ENCODE data around the gene FHAD1.

The FHAD1 gene

DNA sequence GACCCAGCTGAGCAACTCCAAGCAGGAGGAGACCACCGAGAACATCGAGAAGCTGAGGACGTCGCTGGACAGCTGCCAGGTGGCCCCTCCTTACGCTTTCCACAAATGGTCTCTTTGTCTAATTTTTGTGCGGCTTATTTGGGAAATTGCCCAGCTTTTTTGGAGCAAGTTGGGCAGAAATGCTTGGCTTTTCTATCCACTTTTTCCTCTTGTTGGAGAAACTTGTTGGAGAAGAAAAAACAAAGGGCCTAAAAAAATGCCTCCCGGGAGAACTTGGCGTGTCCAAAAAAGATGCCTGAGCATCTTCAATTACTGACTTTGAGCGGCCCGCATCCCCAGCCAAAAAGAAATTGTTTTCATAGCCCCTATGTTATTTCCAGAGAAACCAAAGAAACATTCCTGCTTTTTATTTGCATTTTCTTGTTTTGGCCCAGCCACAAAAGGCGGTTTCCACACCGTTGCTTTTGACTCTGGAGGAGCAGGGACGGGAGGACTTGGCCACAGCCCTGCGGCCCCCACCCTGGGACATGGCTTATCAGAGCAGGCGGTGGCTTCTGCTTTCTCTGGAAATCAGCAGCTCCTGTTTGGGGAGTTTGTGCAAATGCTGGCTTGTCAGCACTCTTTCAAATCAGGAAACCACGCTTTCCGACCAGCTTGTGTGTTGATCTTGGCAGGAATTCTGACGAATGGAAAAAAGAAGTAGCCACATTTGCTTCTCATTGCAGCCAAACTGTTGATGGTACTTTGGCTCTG is 81.5 kb downstream of the FHAD1 start:
- peak; percentile 81 to 92 (median 90) for DNase-seq

DNA sequence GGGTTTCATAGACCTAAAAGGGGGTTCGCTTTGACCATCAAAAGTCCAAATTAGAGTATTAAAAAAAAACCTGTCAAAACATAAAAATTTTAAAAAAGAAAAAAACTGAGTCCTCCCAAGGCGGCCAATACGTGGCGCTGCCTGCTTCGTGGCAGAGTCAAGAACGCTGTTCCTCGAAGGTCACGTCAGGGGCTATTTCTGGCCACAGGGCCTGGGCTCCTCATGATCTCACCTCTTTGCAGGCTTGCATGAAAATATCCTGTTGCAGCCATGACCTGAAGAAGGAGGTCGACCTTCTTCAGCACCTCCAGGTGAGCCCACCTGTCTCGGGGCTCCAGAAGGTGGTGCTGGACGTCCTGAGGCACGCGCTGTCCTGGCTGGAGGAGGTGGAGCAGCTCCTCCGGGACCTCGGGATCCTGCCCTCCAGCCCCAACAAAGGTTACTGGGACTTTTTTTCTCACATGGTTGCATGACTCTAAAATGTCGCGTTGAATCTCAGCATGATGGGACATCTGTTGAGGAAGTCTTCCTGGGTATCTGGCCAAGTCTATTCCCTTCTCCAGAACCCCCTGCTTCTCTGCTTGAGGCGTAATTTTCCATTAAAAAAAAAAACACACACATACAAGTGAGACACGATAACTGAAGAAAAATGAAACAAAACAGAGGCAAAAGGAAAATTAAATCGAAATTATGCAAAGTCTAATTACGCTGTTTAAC is 82.2 kb downstream of the FHAD1 start:
- peak; percentile 65 to 84 (median 80) for DNase-seq

DNA sequence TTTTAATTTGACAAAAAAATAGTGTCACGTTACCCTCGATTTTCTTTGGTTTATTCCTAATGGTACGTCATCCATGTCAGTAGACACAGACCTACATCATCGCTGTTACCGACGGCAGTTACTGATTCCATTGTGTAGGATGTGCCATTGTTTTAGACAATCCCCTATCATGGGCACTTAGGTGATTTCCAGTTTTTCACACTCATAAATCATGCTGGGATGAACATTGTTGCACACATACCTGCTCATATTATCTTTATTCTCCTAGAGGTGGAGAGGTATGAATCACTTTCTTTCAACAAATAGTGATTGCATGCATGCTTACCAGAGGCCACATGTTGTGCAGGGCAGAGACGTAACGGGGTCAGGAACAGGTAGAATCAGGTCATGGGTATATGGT is 83.0 kb downstream of the FHAD1 start:
- no peak for DNase-seq

DNA sequence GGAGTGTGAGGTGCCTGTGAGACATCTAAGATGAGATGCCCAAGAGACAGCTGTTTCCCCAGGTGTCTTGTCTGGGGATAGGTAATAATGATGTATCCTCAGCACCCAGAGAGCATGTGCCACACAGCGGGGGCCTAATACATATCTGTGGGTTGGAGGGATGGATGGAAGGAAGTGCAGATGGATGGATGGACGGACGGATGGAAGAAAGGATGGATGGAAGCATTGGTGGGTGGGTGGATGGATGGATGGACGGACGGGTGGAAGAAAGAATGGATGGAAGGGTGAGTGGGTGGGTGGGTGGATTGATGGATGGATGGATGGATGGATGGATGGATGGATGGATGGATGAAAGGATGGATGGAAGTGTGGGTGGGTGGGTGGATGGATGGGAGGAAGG is 84.2 kb downstream of the FHAD1 start:
- DNase-seq: no peak

DNA sequence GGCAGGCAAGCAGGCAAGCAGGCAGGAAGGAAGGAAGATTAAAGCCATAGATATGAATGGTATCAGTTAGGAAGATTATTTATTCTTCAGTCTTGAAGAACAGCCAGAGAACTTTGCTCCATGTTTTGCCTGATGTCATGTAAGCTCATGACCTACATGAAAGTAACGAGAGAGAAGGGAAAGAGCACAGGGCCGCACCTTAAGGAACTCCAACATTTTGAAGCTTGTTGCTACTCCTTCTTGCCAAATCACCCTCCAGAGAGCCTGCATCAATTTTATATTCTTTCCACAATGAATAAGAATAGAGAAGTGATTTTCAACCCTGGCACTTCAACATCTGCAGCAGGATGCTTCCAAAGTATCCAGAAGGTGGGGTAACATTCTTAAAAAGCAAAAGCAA is 84.7 kb downstream of the FHAD1 start:
- DNase-seq: no peak

DNA sequence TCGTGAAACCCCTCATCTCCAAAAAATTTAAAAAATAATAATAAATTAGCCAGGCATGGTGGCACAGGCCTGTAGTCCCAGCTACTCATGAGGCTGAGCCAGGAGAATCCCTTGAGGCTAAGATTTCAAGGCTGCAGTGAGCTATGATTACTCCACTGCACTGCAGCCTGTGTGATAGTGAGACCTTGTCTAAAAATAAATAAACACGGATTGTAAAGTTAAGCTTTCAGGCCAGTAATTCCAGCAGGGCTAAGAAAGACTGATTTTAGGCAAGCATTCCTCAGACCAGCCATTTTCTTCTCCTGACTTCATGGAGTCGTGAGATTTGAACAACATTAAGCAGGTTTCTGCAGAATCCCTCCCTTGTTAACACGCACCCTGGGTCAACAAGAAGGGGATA is 85.5 kb downstream of the FHAD1 start:
- no peak for DNase-seq

DNA sequence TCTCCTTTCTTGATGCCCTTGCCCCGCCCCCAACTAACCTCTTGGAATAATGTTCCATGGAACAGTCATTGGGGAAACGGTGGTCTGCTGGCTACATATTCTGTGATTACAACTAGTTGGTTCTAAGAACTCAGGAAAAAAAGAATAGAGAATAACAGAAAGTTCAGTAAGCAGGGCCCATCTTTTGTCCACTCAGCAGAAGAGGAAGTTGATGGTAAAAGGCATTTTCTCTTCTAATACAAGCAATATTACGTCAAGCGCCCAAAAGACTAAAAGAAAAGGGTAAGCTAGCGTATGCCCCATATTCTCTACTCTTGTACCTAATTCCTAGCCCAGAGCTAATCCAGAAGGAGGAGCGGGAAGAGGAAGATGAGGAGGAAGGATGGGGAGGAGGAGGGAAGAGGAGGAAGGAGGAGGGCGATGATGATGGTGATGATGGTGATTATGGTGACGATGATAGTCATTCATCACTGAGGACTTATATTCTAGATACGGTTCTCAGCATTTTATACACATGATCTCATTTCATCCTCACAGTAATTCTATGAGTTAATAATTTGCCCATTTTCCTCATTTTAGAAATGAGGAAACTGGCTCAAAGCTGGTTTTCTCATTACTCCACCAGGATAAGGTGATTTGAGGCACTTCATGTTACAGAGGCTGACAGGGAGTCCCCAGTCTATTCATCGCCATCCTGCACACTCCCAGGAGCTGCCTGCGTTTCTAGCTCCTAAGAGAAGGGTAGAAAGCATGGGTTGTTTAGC is 86.1 kb downstream of the FHAD1 start:
- DNase-seq: peak in 3 of 4 experiments; percentile 27 to 44 (median 39)

DNA sequence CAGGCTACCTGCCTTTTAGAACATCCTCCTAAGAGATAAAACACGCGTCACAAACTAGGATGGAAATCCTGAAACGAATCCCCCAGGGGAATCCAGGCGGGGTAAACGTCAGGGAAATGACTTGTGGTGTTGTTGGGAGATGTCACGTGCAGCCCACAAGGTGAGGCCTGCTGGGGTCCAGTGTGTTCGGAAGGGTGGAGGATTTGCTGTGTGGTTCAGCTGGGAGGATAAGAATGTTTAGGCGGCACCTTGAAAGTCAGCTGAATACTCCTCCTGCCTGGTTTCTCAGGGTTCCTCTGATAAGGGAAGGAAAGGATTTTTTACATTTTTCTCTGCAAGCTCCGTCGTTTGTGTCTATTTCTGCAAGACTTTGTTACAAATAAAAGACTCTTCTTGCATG is 88.0 kb downstream of the FHAD1 start:
- no peak for DNase-seq

DNA sequence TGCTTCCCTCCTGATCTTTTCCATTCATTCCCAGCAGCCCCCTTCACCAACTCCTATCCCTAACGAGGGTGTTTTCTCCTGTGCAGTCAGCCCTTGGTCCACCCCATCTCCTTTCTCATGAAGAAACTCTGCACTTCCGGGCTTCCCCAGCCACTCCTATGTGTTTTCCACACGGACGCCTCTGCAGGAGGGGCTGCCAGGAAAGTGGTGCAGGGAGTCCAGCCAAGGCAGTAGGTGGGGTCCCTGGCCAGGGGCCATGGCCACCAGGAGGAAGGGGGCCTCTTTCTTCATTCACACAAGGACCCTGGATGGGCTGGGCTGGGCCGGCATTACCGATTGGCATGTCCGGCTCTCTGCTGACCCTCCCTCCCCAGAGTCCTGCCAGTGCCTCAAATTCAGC is 89.8 kb downstream of the FHAD1 start:
- no peak for DNase-seq

DNA sequence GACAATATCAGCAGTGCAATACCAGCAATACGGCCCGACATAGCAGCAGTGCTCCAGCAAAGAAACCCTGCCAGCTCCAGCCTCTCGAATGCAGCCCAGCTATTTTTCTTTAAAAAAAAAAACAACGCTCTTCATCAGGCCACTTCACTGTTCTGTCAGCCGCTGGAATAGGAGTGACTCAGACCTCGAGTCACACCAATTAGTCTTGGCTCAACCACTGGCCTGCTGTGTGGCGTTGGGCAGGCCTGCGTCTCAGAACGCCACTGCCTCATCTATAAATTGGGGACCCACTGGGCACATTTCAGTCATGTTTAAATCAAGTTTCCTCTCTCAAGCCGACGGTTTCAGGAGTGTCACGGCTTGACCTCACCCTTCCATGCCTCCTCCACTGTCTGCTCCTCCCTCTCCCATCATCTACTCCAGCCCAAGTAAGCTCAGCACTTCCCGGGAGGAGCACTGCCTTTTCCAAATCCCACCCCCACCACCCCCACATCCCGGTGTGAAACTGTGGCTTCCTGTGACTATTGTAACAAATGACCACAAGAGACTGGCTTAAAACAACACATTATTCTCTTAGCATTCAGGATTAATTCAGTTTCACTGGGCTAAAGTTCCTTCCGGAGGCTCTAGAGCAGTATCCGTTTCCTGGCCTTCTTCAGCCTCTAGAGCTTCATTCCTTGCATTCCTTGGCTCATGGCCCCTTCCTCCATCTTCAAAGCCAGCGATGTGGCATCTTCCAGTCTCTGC is 90.8 kb downstream of the FHAD1 start:
- DNase-seq: peak; percentile 33 to 69 (median 61)

DNA sequence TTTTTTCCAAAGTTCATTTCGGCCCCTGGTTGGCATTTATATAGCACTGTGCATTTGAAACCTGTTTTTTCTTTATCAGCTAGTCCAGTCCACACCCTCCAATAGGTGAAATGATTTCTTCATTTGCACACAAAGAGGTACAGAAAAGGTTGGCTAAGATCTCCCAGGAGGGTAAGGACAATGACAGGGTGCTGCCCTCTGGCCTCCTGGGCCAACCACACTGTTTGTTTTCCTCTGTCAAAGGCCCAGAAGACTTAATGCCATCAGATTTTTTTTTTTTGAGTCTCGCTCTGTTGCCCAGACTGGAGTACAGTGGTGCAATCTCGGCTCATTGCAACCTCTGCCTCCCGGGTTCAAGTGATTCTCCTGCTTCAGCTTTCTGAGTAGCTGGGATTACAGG is 92.5 kb downstream of the FHAD1 start:
- no peak for DNase-seq

DNA sequence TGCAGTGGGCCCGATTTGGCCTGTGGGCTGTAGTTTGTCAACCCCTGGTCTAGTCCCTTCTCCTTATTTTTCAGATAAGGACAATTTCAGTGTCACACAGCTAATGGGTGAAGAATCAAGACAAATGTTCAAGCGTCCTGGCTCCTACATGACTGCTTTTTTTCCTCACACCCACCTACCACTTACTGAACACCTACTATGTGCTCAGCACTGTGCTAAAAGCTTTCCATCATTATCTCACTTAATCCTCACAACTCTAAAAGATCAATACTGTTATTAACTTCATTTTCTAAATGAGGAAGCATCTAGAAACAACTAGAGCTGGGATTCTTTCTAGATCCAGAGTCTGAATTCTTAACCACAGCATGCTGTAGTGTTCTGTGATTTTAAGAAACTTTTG is 94.2 kb downstream of the FHAD1 start:
- no peak for DNase-seq

DNA sequence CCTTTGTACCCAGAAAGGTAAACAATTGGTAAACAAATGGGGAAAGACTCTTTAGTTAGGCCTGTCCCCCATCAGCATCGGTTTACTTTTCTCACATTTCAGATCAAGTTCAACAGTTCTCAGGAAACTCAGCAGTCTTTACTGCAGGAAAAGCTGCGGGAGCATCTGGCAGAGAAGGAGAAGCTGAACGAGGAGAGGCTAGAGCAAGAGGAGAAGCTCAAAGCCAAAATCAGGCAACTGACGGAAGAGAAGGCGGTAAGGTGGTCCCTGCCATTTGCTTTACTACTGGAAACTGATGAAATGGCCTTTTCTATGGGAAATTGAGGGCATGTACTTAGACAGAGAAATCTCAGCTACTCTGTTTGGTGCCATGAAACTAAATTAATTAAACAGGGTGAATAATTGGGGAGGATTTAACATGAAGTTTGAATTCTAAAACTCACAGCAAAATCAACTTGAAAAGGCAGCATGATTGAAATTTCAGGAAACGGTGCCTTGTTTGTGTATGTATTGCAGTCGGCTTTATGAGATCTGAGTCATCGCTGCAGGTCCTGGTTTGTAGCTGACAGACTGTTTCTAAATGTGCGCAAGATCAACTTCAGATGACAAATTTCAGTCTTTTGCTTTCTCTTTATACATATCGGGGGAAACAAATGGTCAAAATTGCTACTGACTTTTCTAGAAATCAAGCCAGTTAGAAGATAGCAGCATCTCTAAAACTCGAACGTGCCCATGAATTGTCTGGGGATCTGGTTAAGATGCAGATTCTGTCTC is 94.8 kb downstream of the FHAD1 start:
- peak; percentile 67 to 85 (median 76) for DNase-seq

DNA sequence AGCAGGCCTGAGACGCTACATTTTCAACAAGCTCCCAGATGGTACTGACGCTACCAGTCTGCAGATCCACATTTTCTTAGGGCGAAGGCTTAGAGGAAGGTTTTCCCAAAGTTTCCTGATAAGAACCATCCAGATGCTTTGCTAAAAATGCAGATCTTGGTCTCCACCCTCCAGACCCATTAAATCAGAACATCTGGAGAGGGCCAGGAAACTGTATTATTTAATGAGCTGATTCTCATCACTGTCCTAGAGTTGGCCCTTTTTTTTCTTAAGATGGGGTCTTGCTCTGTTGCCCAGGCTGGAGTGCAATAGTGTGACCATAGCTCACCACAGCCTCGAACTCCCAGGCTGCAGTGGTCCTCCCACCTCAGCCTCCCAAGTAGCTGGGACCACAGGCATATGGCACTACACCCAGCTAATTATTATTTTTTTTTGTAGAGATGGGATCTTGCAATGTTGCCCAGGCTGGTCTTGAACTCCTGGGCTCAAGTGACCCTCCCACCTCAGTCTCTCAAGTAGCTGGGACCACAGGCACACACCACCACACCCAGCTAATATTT is 95.5 kb downstream of the FHAD1 start:
- no peak for DNase-seq

DNA sequence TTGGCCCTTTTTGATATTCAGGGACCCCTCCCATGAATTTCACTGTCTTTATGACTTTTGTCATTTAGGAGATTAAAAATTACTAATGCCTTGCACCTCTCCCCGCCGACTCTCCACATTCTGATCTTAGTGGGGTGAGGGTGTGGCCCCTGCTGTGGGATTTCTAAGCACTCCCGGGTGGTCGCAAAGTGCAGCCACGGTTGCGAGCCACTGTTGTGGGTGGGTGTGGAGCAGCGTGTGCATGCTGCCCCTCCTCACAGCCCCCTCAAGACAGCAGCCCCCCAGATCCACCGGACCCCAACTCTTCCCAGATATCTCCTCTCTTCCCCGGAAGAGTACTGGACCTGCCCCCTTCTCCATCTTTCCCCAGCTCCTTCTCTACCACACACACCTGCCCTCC is 96.1 kb downstream of the FHAD1 start:
- DNase-seq: no peak

DNA sequence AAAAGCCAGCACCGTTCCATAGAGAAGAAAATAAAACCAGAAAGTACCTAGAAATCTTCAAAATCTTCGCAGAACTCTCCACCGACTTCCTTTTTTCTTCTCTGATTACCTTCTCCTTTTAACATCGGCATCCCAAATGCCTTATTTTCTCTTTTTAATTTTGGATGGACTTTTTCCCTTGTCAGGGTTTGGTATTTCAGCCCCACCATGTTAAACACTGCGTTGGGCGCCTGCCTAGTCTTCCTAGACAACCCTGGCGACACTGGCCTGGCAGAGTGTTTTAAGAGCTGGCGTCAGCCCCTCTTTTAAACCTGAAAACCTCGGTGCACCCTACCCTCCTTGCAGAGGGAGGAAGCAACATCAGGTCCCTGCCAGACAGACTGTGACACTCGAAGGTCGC is 96.7 kb downstream of the FHAD1 start:
- peak in 2 of 4 experiments; percentile 32 to 43 for DNase-seq

DNA sequence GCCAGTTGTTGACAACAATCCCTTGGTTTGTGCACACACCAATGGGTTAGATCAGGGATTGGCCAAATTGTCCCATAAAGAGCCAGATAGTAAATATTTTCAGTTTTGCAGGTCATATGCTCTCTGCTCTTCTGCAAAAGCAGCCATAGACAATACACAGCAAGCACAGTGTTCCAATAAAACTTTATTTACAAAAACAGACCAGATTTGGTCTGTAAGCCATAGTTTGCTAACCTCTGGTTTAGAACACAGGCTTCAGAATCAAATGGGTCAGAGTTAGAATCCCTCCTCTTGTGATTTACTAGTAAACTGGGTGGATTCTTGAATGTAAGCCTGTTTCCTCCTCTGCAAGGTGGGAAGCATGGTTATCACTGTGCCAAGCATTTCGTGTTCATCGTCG is 97.4 kb downstream of the FHAD1 start:
- no peak for DNase-seq

DNA sequence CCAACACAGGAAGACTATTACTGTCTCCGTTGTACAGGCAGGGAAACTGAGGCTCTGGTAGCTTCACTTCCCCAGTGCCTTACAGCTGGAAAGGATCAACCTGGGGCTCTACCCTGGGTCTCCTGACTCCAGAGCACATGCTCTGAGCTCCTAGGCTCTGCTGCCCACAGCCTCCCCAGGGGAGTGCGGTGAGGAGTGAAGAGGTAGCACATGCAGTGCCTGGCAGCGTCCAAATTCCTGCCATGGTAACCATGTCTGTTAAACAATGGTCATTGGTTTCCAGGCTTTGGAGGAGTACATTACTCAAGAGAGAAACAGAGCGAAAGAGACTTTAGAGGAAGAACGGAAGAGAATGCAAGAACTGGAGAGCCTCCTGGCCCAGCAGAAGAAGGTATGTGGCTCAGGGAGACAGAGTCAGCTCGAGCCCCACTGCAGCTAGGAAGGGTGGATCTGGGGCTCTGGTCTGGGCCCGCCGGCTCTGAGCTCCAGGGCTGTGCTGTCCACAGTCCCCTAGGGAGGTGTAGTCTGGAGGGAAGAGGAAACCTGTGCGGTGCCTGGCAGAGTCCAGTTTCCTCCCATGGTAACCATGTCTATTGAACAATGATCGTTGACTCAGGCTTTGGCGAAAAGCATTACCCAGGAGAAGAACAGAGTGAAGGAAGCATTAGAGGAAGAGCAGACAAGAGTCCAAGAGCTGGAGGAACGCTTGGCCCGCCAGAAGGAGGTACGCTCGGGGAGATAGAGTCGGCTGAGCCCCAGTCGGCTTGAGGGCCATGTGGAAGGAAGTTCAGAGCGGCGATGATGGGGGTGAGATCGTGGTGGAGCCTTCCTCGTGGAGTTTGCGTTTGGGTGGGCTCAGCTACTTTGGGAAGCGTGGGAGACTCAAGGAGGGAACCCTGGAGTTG is 98.0 kb downstream of the FHAD1 start:
- DNase-seq: peak in 2 of 4 experiments; percentile 22 to 34

DNA sequence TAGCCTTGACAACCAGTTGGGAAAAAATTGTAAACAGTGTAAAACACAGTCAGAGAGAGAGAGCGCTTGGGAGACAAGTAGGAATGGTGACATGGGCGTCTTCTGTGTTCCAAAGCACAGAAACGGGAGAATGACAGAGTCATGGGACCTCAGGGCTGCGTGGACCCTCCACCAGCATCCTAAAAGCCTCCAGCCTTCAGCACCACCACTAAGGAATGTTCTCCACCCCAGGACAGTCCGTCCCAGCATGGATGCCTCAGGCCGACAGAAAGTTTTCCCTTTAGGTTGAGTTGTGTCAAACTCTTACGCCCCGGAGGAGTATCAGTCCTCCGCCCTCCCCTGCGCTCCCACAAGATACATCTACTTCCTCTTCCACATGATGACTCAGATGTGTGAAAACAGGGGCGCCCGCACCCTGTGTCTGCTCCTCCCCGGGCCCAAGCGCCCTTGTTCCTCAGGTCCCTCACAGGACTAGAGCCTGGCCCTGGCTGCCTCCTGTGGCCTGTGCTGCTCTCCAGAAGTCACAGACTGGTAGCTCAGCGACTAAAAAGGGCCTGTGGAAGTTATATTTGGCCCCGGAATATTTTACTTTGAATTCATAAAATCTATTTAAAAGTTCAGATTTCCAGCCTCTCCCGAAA is 98.8 kb downstream of the FHAD1 start:
- peak; percentile 89 to 94 (median 94) for DNase-seq

All from suppressor macrophage (primary cell).